Upper lobe of right lung (tissue), 1 donor: ENCODE data around the gene CGB8. TPM values are rescaled to one million over a fixed set of nuclear protein-coding genes. Genes with fewer than 3 reads are reported as not detected.

Experiments
- ATAC-seq: fragments of 200-7000 bp; cut with Tn5 transposase; one replicate; pipeline ENCODE4 v1.9.1; 2020; ENCODE audit warnings: mild to moderate bottlenecking, moderate library complexity
- DNase-seq: peaks from one replicate; pipeline ENCODE4 v3.0.0-alpha.2; 2020
- H3K27ac ChIP-seq: fragments of 200-600 bp; one replicate; pipeline ENCODE4 v1.8.0; 2022
- H3K27me3 ChIP-seq: fragments of 200-600 bp; one replicate; pipeline ENCODE4 v1.8.0; 2022; ENCODE audit warnings: mild to moderate bottlenecking
- H3K36me3 ChIP-seq: fragments of 200-600 bp; one replicate; pipeline ENCODE4 v1.8.0; 2022
- H3K4me1 ChIP-seq: fragments of 200-600 bp; one replicate; pipeline ENCODE4 v1.8.0; 2022
- H3K4me3 ChIP-seq: fragments of 200-600 bp; one replicate; pipeline ENCODE4 v1.8.0; 2022; ENCODE audit warnings: mild to moderate bottlenecking
- H3K9me3 ChIP-seq: fragments of 200-600 bp; one replicate; pipeline ENCODE4 v1.8.0; 2022
- CTCF ChIP-seq: fragments of 200-600 bp; IDR thresholded peaks from one replicate; pipeline ENCODE4 v1.8.0; 2022; ENCODE audit warnings: antibody characterized with exemption
- intact Hi-C: fragments of 100-400 bp; cut with DNase I; formaldehyde crosslinking; loops from one replicate; pipeline ENCODE4 v1.11.0; 2022
- total RNA-seq: library from RNA; stranded (reverse); fragmentation: NEBNext Ultra II Directional; extraction: Animal tissue kit (Norgen Biotek cat#: 25700); gene quantifications from one replicate; pipeline ENCODE4 v1.2.1, GENCODE V29; 2021
- donor health status: DM: no; HTN: yes; CAD: no; lungs with severe emphysema.

Gene CGB8
- total RNA-seq, 1 donor from 2014 or later = not detected

GRCh38 chr19:49017041-49017665, 31.8 kb downstream of the CGB8 start, which contains the start of gene LHB:
TSS of gene LHB (minus strand) at chr19:49017091. CDS start at chr19:49017081, 10 bp downstream.
- peaks cover 9% of the 10 kb centered on the region for H3K36me3 ChIP-seq
- H3K4me1 ChIP-seq = peaks cover 26% of the 10 kb centered on the region
- H3K4me3 ChIP-seq = peak within 1 kb of the TSS; percentile 54
- H3K27me3 ChIP-seq = no peaks in the 10 kb centered on the region
- intact Hi-C loops = no loop called here
- TF ChIP-seq CTCF = no peak
- ATAC-seq = no peak
- DNase-seq = no peak
- no peak within 1 kb of the TSS for H3K27ac ChIP-seq
- no peaks in the 10 kb centered on the region for H3K9me3 ChIP-seq

- intact Hi-C loops = no loop called here
- peaks cover 26% of the 10 kb centered on the region for H3K4me1 ChIP-seq
- H3K9me3 ChIP-seq = no peaks in the 10 kb centered on the region
- no peak for ATAC-seq
- H3K27me3 ChIP-seq = no peaks in the 10 kb centered on the region
- DNase-seq = no peak
- no peak overlapping the region for H3K27ac ChIP-seq
- TF ChIP-seq CTCF = no peak
- peaks cover 17% of the 10 kb centered on the region for H3K36me3 ChIP-seq
- no peak overlapping the region for H3K4me3 ChIP-seq
Measured at GRCh38 chr19:49016067-49016839, 32.7 kb downstream of the CGB8 start.

GRCh38 chr19:49014870-49015255, 34.0 kb downstream of the CGB8 start:
- no peak for ATAC-seq
- DNase-seq = no peak
- Histone ChIP-seq H3K9me3 (no peaks in the 10 kb centered on the region), H3K27me3 (no peaks in the 10 kb centered on the region), H3K36me3 (peaks cover 28% of the 10 kb centered on the region), H3K27ac (no peak overlapping the region), H3K4me1 (peaks cover 26% of the 10 kb centered on the region), H3K4me3 (no peak overlapping the region)
- no peak for TF ChIP-seq CTCF
- intact Hi-C loops = no loop called here

- ATAC-seq = no peak
- H3K9me3 ChIP-seq = no peaks in the 10 kb centered on the region
- DNase-seq = no peak
- peaks cover 33% of the 10 kb centered on the region for H3K36me3 ChIP-seq
- no peaks in the 10 kb centered on the region for H3K27me3 ChIP-seq
- peaks cover 21% of the 10 kb centered on the region for H3K4me1 ChIP-seq
- H3K4me3 ChIP-seq = no peak overlapping the region
- H3K27ac ChIP-seq = no peak overlapping the region
- intact Hi-C loops = no loop called here
- no peak for TF ChIP-seq CTCF
Measured at GRCh38 chr19:49014123-49014869, 34.6 kb downstream of the CGB8 start.

- Histone ChIP-seq H3K27ac (no peak overlapping the region), H3K36me3 (peaks cover 54% of the 10 kb centered on the region), H3K4me1 (no peaks in the 10 kb centered on the region), H3K4me3 (no peak overlapping the region), H3K9me3 (no peaks in the 10 kb centered on the region), H3K27me3 (no peaks in the 10 kb centered on the region)
- no peak for TF ChIP-seq CTCF
- DNase-seq = no peak
- ATAC-seq = no peak
- intact Hi-C loops = no loop called here
Measured at GRCh38 chr19:49011194-49011593, 37.7 kb downstream of the CGB8 start.
